H1 (cell line): Measurements from ENCODE around the gene GPR18. TPM values are rescaled to one million over a fixed set of nuclear protein-coding genes. Genes with fewer than 3 reads are reported as not detected.

ENCODE experiments used
- CTCF ChIA-PET: fragments of 300-600 bp; sonication (Branson Sonifier 250); formaldehyde crosslinking; loops from one replicate; lab custom pipeline; 2021; ENCODE audit not compliant: partially characterized antibody; lab: Charles Lee
- POLR2A ChIA-PET: fragments of 300-600 bp; sonication (Branson Sonifier 250); formaldehyde crosslinking; loops from one replicate; lab custom pipeline; 2021; ENCODE audit warnings: inconsistent platforms; ENCODE audit not compliant: partially characterized antibody; lab: Charles Lee
- DNase-seq, 2 experiments: peaks; one replicate each; pipeline versions ENCODE4 v3.0.0 to v3.0.0-alpha.2; 2010 to 2022; ENCODE audit warnings: low spot score in 2 of 2, low read depth in 1 of 2, mixed read lengths in 1 of 2
- FAIRE-seq: peaks from 2 replicates; lab custom pipeline; 2011; peaks lifted over from hg19 to GRCh38; lab: Jason Lieb, UNC
- H2AFZ ChIP-seq: 2 replicates; pipeline ENCODE4 v1.8.1; 2012; ENCODE audit warnings: low read length, inconsistent platforms
- H2AK5ac ChIP-seq: 2 replicates; pipeline ENCODE4 v1.6.1; 2013; ENCODE audit warnings: low read depth, low read length
- H2BK120ac ChIP-seq: replicated peaks from 2 replicates; pipeline ENCODE3; 2013; ENCODE audit warnings: low read depth, low read length, inconsistent platforms
- H2BK12ac ChIP-seq: 2 replicates; pipeline ENCODE4 v1.6.1; 2013; ENCODE audit warnings: low read depth, low read length
- H2BK15ac ChIP-seq: 2 replicates; pipeline ENCODE4 v1.6.1; 2013; ENCODE audit warnings: low read length
- H2BK20ac ChIP-seq: 2 replicates; pipeline ENCODE4 v1.6.1; 2013; ENCODE audit warnings: low read length
- H2BK5ac ChIP-seq: 2 replicates; pipeline ENCODE4 v1.6.1; 2013; ENCODE audit warnings: low read depth, low read length
- H3K14ac ChIP-seq: 2 replicates; pipeline ENCODE4 v1.6.1; 2013; ENCODE audit warnings: inconsistent platforms; ENCODE audit not compliant: insufficient read length
- H3K18ac ChIP-seq: 2 replicates; pipeline ENCODE4 v1.6.1; 2013; ENCODE audit warnings: low read length; ENCODE audit errors: extremely low read depth
- H3K23ac ChIP-seq: 2 replicates; pipeline ENCODE4 v1.6.1; 2013; ENCODE audit warnings: inconsistent platforms; ENCODE audit not compliant: insufficient read length
- H3K23me2 ChIP-seq: 2 replicates; pipeline ENCODE4 v1.6.1; 2013; ENCODE audit warnings: low read depth, low read length
- H3K27ac ChIP-seq: 2 replicates; pipeline ENCODE4 v1.6.1; 2011; ENCODE audit warnings: low read depth, low read length, inconsistent platforms
- H3K27me3 ChIP-seq, 4 experiments: replicated peaks in 1 of 4; 1 replicate in 1 of 4; 2 replicates in 3 of 4; pipeline versions ENCODE4 v1.6.1 to v1.8.1; 2011 to 2013; ENCODE audit warnings: low read length in 3 of 4, mild to moderate bottlenecking in 3 of 4, inconsistent platforms in 2 of 4, mixed read lengths in 2 of 4, moderate library complexity in 1 of 4; ENCODE audit not compliant: control insufficient read depth in 3 of 4, insufficient read depth in 3 of 4; ENCODE audit errors: extremely low read depth in 1 of 4
- H3K36me3 ChIP-seq, 4 experiments: 2 replicates each; pipeline versions ENCODE4 v1.6.1 to v1.8.1; 2011 to 2013; ENCODE audit warnings: mild to moderate bottlenecking in 4 of 4, low read length in 3 of 4, moderate library complexity in 2 of 4, control low read depth in 1 of 4, inconsistent platforms in 1 of 4; ENCODE audit not compliant: insufficient read depth in 4 of 4, control insufficient read depth in 2 of 4
- H3K4ac ChIP-seq: replicated peaks from 2 replicates; pipeline ENCODE3; 2013; ENCODE audit warnings: low read length, low read depth, mixed read lengths, inconsistent platforms; ENCODE audit not compliant: insufficient read length
- H3K4me1 ChIP-seq, 4 experiments: replicated peaks in 1 of 4; 1 replicate in 1 of 4; 2 replicates in 3 of 4; pipeline versions ENCODE4 v1.6.1 to v1.8.1; 2011 to 2013; ENCODE audit warnings: low read length in 3 of 4, inconsistent platforms in 2 of 4, mixed read lengths in 1 of 4; ENCODE audit not compliant: insufficient read depth in 4 of 4, control insufficient read depth in 3 of 4
- H3K4me2 ChIP-seq, 2 experiments: 2 replicates each; pipeline versions ENCODE4 v1.6.1 to v1.8.1; 2011 to 2013; ENCODE audit warnings: low read depth in 2 of 2, low read length in 2 of 2, control low read depth in 1 of 2, inconsistent platforms in 1 of 2, mild to moderate bottlenecking in 1 of 2; ENCODE audit not compliant: insufficient read depth in 1 of 2
- H3K4me3 ChIP-seq, 4 experiments: fragments of 200-600, 300-600 bp in 1 of 4; sonication (generic), shearing (Covaris generic), sonication (Bioruptor Twin) in 1 of 4; 2 replicates each; pipeline versions ENCODE4 v1.5.1 to v1.8.1; 2011 to 2016; ENCODE audit warnings: low read length in 4 of 4, low read depth in 3 of 4, control low read depth in 2 of 4, inconsistent platforms in 2 of 4, mild to moderate bottlenecking in 2 of 4, mixed read lengths in 1 of 4, moderate library complexity in 1 of 4; ENCODE audit not compliant: insufficient read depth in 2 of 4; ENCODE audit errors: extremely low read depth in 1 of 4
- H3K56ac ChIP-seq: replicated peaks from 2 replicates; pipeline ENCODE3; 2013; ENCODE audit warnings: low read depth, mild to moderate bottlenecking, mixed read lengths, low read length, inconsistent platforms; ENCODE audit not compliant: insufficient read length
- H3K79me1 ChIP-seq: 2 replicates; pipeline ENCODE4 v1.6.1; 2013; ENCODE audit warnings: low read depth, low read length, control low read depth
- H3K79me2 ChIP-seq, 2 experiments: 2 replicates each; pipeline versions ENCODE4 v1.6.1 to v1.8.1; 2012 to 2013; ENCODE audit warnings: low read length in 2 of 2, mild to moderate bottlenecking in 2 of 2, inconsistent platforms in 1 of 2; ENCODE audit not compliant: insufficient read depth in 2 of 2, control insufficient read depth in 1 of 2
- H3K9ac ChIP-seq, 4 experiments: replicated peaks in 1 of 4; 1 replicate in 1 of 4; 2 replicates in 3 of 4; pipeline versions ENCODE4 v1.6.1 to v1.8.1; 2011 to 2013; ENCODE audit warnings: low read depth in 3 of 4, low read length in 3 of 4, control low read depth in 2 of 4, mild to moderate bottlenecking in 2 of 4, moderate library complexity in 2 of 4, inconsistent platforms in 1 of 4; ENCODE audit errors: extremely low read depth in 1 of 4
- H3K9me3 ChIP-seq, 2 experiments: 2 replicates each; pipeline versions ENCODE4 v1.6.1 to v1.8.1; 2012 to 2013; ENCODE audit warnings: mild to moderate bottlenecking in 2 of 2, moderate library complexity in 2 of 2, control low read depth in 1 of 2, inconsistent platforms in 1 of 2, low read depth in 1 of 2, low read length in 1 of 2, mixed read lengths in 1 of 2; ENCODE audit not compliant: insufficient read depth in 2 of 2
- H4K20me1 ChIP-seq, 2 experiments: replicated peaks in 1 of 2; 2 replicates each; pipeline versions ENCODE3 to v1.8.1; 2011 to 2013; ENCODE audit warnings: inconsistent platforms in 2 of 2, low read length in 2 of 2, mild to moderate bottlenecking in 1 of 2; ENCODE audit not compliant: insufficient read depth in 2 of 2, control insufficient read depth in 1 of 2
- H4K5ac ChIP-seq: 2 replicates; pipeline ENCODE4 v1.6.1; 2013; ENCODE audit warnings: low read length, low read depth, mixed read lengths, inconsistent platforms; ENCODE audit not compliant: insufficient read length
- H4K8ac ChIP-seq: 2 replicates; pipeline ENCODE4 v1.8.0; 2013; ENCODE audit warnings: mild to moderate bottlenecking, moderate library complexity, low read length, inconsistent platforms; ENCODE audit not compliant: insufficient read depth; ENCODE audit errors: extremely low read depth
- H4K91ac ChIP-seq: replicated peaks from 2 replicates; pipeline ENCODE3; 2013; ENCODE audit warnings: low read length, mixed read lengths, inconsistent platforms; ENCODE audit not compliant: insufficient read length
- CHD2 ChIP-seq: IDR thresholded peaks from 2 replicates; pipeline ENCODE4 v1.6.1; 2012; ENCODE audit warnings: low read length, improper control_type of control experiment
- JUND ChIP-seq: IDR thresholded peaks from 2 replicates; pipeline ENCODE4 v1.6.1; 2011; ENCODE audit warnings: mild to moderate bottlenecking, improper control_type of control experiment, low read length
- MAFK ChIP-seq: IDR thresholded peaks from 2 replicates; pipeline ENCODE4 v1.6.1; 2012; ENCODE audit warnings: low read depth, mild to moderate bottlenecking, improper control_type of control experiment, low read length
- SIN3A ChIP-seq, 2 experiments: IDR thresholded peaks in 1 of 2; conservative IDR thresholded peaks in 1 of 2; 2 replicates each; pipeline ENCODE4 v1.6.1; 2011 to 2012; ENCODE audit warnings: low read length in 2 of 2, improper control_type of control experiment in 1 of 2, low read depth in 1 of 2, mild to moderate bottlenecking in 1 of 2
- TAF1 ChIP-seq: IDR thresholded peaks from 2 replicates; pipeline ENCODE4 v1.6.1; 2011; ENCODE audit warnings: mild to moderate bottlenecking, low read depth, low read length
- TEAD4 ChIP-seq: IDR thresholded peaks from 2 replicates; pipeline ENCODE4 v1.6.1; 2012; ENCODE audit warnings: low read depth, low read length, inconsistent platforms, mixed read lengths
- YY1 ChIP-seq: IDR thresholded peaks from 2 replicates; pipeline ENCODE4 v1.6.1; 2011; ENCODE audit warnings: low read depth, mild to moderate bottlenecking, low read length
- ZNF274 ChIP-seq: IDR thresholded peaks from 2 replicates; pipeline ENCODE4 v1.7.0; 2012; ENCODE audit warnings: low read length, borderline replicate concordance; ENCODE audit errors: extremely low read depth
- polyA plus RNA-seq, 7 experiments: library from polyadenylated mRNA; depleted of rRNA in 3 of 7; stranded (reverse) in 5 of 7; unstranded in 2 of 7; fragments of >200 nt in 5 of 7; fragments of 200-250 nt in 2 of 7; gene quantifications; 1 replicate in 5 of 7; 2 replicates in 1 of 7; 4 replicates in 1 of 7; pipeline versions ENCODE4 v1.2.1 to v1.2.3, GENCODE V29; 2011 to 2013; ENCODE audit warnings: missing spikeins in 2 of 7, mixed read lengths in 2 of 7
- total RNA-seq: library from RNA; stranded (reverse); fragmentation: NEBNext Ultra II Directional; extraction: Animal tissue kit (Norgen Biotek cat#: 25700); gene quantifications from 2 replicates; pipeline ENCODE4 v1.2.1, GENCODE V29; 2021
- TF ChIP-seq, protein P1 (sequence below): IDR thresholded peaks from 2 replicates; pipeline ENCODE4 v1.6.1; 2012; ENCODE audit warnings: low read length, inconsistent platforms

The GPR18 gene
- total and polyA plus RNA-seq, 2 of the 8 experiments (the other 6 are each of a cell fraction or from before 2014, with no cell fraction given) = not detected

DNA sequence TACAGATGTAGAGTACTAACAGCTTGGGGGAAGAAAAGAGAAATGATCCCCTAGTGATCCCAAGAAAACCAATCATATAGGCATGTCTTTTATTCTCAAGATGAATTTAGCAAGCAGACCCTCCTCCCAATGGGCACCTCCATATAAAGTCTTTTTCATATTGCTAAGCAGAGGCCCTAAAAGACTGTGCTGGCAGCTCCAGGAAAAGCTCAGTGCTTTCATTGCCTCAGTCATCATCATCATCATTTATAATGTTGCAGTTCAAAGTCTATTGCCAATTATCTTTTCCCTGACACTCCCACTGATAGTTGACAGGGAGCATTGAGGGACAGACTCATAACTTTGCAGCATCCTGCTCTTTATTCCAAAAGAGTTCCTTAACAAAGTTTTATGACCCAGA is 36.0 kb upstream of the GPR18 start:
- H2BK120ac ChIP-seq = no peak overlapping the region
- H3K4ac ChIP-seq = no peak overlapping the region
- H3K18ac ChIP-seq = no peak overlapping the region
- H3K4me1 ChIP-seq = no peaks in the 10 kb centered on the region
- no peak overlapping the region for H2BK15ac ChIP-seq
- H2BK5ac ChIP-seq = no peak overlapping the region
- H3K56ac ChIP-seq = no peak overlapping the region
- FAIRE-seq = peak; percentile 19
- no peak overlapping the region for H2AFZ ChIP-seq
- no peak overlapping the region for H3K4me2 ChIP-seq
- ChIA-PET CTCF (interaction anchor here (0.8 to 1.4 kb wide), 4 partner anchors 8 to 25 kb away, joined by 3 read pairs; no protein-coding TSS in a partner anchor), POLR2A (no interaction called here)
- no peaks in the 10 kb centered on the region for H3K27me3 ChIP-seq
- no peaks in the 10 kb centered on the region for H3K79me2 ChIP-seq
- no peak for DNase-seq
- no peak overlapping the region for H4K91ac ChIP-seq
- H3K14ac ChIP-seq = no peak overlapping the region
- peaks cover 0 to 1% of the 10 kb centered on the region in 2 experiments for H4K20me1 ChIP-seq
- TF ChIP-seq TAF1 = no peak
- no peak for TF ChIP-seq ZNF274
- no peak for TF ChIP-seq JUND
- no peak for TF ChIP-seq YY1
- TF ChIP-seq, protein P1, sequence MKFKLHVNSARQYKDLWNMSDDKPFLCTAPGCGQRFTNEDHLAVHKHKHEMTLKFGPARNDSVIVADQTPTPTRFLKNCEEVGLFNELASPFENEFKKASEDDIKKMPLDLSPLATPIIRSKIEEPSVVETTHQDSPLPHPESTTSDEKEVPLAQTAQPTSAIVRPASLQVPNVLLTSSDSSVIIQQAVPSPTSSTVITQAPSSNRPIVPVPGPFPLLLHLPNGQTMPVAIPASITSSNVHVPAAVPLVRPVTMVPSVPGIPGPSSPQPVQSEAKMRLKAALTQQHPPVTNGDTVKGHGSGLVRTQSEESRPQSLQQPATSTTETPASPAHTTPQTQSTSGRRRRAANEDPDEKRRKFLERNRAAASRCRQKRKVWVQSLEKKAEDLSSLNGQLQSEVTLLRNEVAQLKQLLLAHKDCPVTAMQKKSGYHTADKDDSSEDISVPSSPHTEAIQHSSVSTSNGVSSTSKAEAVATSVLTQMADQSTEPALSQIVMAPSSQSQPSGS = no peak
- TF ChIP-seq SIN3A (conservative IDR thresholded peaks at IDR 0.05 in 1 of 2, IDR thresholded peaks at IDR 0.05 in 1 of 2; ENCODE audit: low read depth in 1 of 2, low read length in 2 of 2) = no peak
- no peak for TF ChIP-seq TEAD4
- TF ChIP-seq CHD2 = no peak
- no peak for TF ChIP-seq MAFK
- no peak overlapping the region for H3K4me3 ChIP-seq
- H4K5ac ChIP-seq = no peak overlapping the region
- no peaks in the 10 kb centered on the region for H3K36me3 ChIP-seq
- no peak overlapping the region for H3K9ac ChIP-seq
- H2AK5ac ChIP-seq = no peak overlapping the region
- H3K23me2 ChIP-seq = no peaks in the 10 kb centered on the region
- no peak overlapping the region for H3K23ac ChIP-seq
- H2BK12ac ChIP-seq = no peak overlapping the region
- H2BK20ac ChIP-seq = no peak overlapping the region
- H3K79me1 ChIP-seq = 0 out of 2 replicates have a peak, but pooled peaks cover 2% of the 10 kb centered on the region
- no peak overlapping the region for H3K27ac ChIP-seq
- no peaks in the 10 kb centered on the region for H3K9me3 ChIP-seq
- no peak overlapping the region for H4K8ac ChIP-seq
